Vagina (tissue), 2 donors: ENCODE results near the gene FAIM2.

Experiments
- CTCF ChIP-seq, 3 experiments: fragments of 450-650 bp in 2 of 3; fragments of 200-600 bp in 1 of 3; sonication (generic) in 1 of 3; IDR thresholded peaks; one replicate each; pipeline ENCODE4 v1.5.1; 2017 to 2019; ENCODE audit warnings: antibody characterized with exemption in 3 of 3, mild to moderate bottlenecking in 2 of 3, moderate library complexity in 2 of 3
- POLR2A ChIP-seq, 2 donors: fragments of 450-650 bp; IDR thresholded peaks; one replicate each; pipeline ENCODE4 v1.6.1; 2017; ENCODE audit warnings: antibody characterized with exemption in 2 of 2, mild to moderate bottlenecking in 2 of 2, moderate library complexity in 2 of 2

GRCh38 chr12:49909356-49909755, 5.7 kb upstream of the FAIM2 start:
- TF ChIP-seq CTCF (IDR thresholded peaks at IDR 0.05) (no peak), POLR2A (IDR thresholded peaks at IDR 0.05) (no peak)
